ENCODE data around the gene AIRE.
A peak's percentile ranks its signal among the peaks of the same experiment; 100 is the strongest.

The AIRE gene

DNA sequence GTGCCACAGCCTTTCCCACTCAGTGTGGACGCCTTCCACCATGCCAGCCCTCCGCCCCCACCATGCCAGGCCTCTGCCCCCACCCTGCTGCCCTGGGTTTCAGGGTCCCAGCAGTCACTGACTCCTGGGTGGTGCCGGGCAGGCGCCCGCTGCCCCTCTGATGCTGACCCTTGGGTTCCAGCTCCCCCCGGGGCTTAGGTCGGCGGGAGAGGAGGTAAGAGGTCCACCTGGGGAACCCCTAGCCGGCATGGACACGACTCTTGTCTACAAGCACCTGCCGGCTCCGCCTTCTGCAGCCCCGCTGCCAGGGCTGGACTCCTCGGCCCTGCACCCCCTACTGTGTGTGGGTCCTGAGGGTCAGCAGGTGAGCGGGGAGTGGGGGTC is 7.1 kb downstream of the AIRE start:
- peaks cover 0 to 7% of the 10 kb centered on the region in 2 donors for H3K4me1 ChIP-seq (ENCODE audit: control insufficient read depth in 2 of 2, insufficient read depth in 1 of 2, low read depth in 1 of 2, low read length in 2 of 2)
- no peak overlapping the region for H2AFZ ChIP-seq (ENCODE audit: low read length)
- no peak overlapping the region for H3K4me2 ChIP-seq (ENCODE audit: insufficient read depth, low read length, poor library complexity, severe bottlenecking)
- H3K27me3 ChIP-seq (ENCODE audit: control insufficient read depth in 3 of 3, insufficient read depth in 3 of 3, low read depth in 1 of 3, low read length in 3 of 3) = peaks cover 0 to 40% (median 7%) of the 10 kb centered on the region in 3 experiments
- peak overlapping the region; percentile 30 for H2BK15ac ChIP-seq (ENCODE audit: low read length)
- no peak overlapping the region for H3K9ac ChIP-seq (ENCODE audit: low read depth, low read length, poor library complexity)
- no peaks in the 10 kb centered on the region for H3K79me1 ChIP-seq (ENCODE audit: low read depth, low read length)
- WGBS, 2 donors (ENCODE audit: extremely low coverage in 2 of 2, insufficient read length in 2 of 2, insufficient replicate concordance in 1 of 2) = no CpG with 5 or more reads among the region's 15 CpGs
- no peak overlapping the region for H2BK12ac ChIP-seq (ENCODE audit: low read length)
- peak overlapping the region; percentile 90 for H2AK5ac ChIP-seq (ENCODE audit: low read depth, low read length)
- no peak overlapping the region for H3K14ac ChIP-seq (ENCODE audit: low read length)
- peak overlapping the region; percentile 24 for H2BK5ac ChIP-seq (ENCODE audit: low read length)
- no peak overlapping the region for H4K91ac ChIP-seq (ENCODE audit: low read depth, low read length, poor library complexity)
- peak overlapping the region; percentile 76 for H3K18ac ChIP-seq (ENCODE audit: low read length)
- no peak for DNase-seq (ENCODE audit: low spot score)
- no peak overlapping the region for H2BK120ac ChIP-seq (ENCODE audit: low read depth, low read length)
- peak overlapping the region; percentile 11 for H3K4ac ChIP-seq (ENCODE audit: low read length)
- H3K27ac ChIP-seq (replicated peaks; ENCODE audit: low read length) = no peak overlapping the region
- peak overlapping the region; percentile 55 for H3K23ac ChIP-seq (ENCODE audit: low read depth, low read length, poor library complexity)
- no peaks in the 10 kb centered on the region for H3K9me3 ChIP-seq (replicated peaks in 1 of 2; ENCODE audit: control insufficient read depth in 2 of 2, insufficient read depth in 1 of 2, low read depth in 1 of 2, low read length in 2 of 2)
- H3K36me3 ChIP-seq (replicated peaks in 1 of 2; ENCODE audit: control insufficient read depth in 2 of 2, insufficient read depth in 2 of 2, low read length in 2 of 2) = no peaks in the 10 kb centered on the region
- H4K8ac ChIP-seq (ENCODE audit: low read depth, low read length) = peak overlapping the region; percentile 17
- no peak overlapping the region for H3K4me3 ChIP-seq (ENCODE audit: low read length in 2 of 2)

DNA sequence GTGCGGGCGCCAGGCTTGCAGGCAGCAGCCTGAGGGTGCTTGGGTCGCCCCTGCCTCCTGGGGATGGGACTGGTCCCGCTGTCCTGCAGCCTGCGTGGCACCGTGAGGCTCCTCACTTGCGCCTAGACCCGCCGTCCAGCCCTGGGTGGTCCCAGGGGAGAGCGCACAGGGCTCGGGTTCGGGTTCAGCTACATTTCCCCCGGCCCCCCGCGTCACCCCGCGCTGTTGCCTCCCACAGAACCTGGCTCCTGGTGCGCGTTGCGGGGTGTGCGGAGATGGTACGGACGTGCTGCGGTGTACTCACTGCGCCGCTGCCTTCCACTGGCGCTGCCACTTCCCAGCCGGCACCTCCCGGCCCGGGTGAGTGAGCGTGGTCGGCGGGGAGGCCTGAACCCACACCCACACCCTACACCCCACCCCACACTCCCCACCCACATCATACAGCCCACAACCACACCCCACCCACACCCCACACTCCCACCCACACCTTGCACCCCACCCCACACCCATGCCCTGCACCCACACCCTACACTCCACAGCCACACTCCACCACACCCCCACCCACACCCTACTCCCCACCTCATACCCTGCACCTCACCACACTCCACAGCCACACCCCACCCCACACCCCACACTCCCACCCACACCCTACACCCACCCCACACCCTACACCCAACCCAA is 8.0 kb downstream of the AIRE start:
- Histone ChIP-seq H3K4me3 (ENCODE audit: low read length in 2 of 2) (no peak overlapping the region), H2BK12ac (ENCODE audit: low read length) (no peak overlapping the region), H2AK5ac (ENCODE audit: low read depth, low read length) (peak overlapping the region; percentile 90), H4K91ac (ENCODE audit: low read depth, low read length, poor library complexity) (no peak overlapping the region), H3K23ac (ENCODE audit: low read depth, low read length, poor library complexity) (no peak overlapping the region), H3K27ac (replicated peaks; ENCODE audit: low read length) (no peak overlapping the region), H2BK5ac (ENCODE audit: low read length) (no peak overlapping the region), H3K14ac (ENCODE audit: low read length) (peak overlapping the region; percentile 98), H3K4me2 (ENCODE audit: insufficient read depth, low read length, poor library complexity, severe bottlenecking) (no peak overlapping the region), H2BK15ac (ENCODE audit: low read length) (peak overlapping the region; percentile 14), H3K4ac (ENCODE audit: low read length) (no peak overlapping the region), H3K18ac (ENCODE audit: low read length) (peak overlapping the region; percentile 57), H3K27me3 (ENCODE audit: control insufficient read depth in 3 of 3, insufficient read depth in 3 of 3, low read depth in 1 of 3, low read length in 3 of 3) (peaks cover 0 to 31% (median 5%) of the 10 kb centered on the region in 3 experiments), H3K9me3 (replicated peaks in 1 of 2; ENCODE audit: control insufficient read depth in 2 of 2, insufficient read depth in 1 of 2, low read depth in 1 of 2, low read length in 2 of 2) (peaks cover 0 to 2% of the 10 kb centered on the region in 2 donors), H3K36me3 (replicated peaks in 1 of 2; ENCODE audit: control insufficient read depth in 2 of 2, insufficient read depth in 2 of 2, low read length in 2 of 2) (no peaks in the 10 kb centered on the region), H3K9ac (ENCODE audit: low read depth, low read length, poor library complexity) (no peak overlapping the region), H2AFZ (ENCODE audit: low read length) (no peak overlapping the region), H3K4me1 (ENCODE audit: control insufficient read depth in 2 of 2, insufficient read depth in 1 of 2, low read depth in 1 of 2, low read length in 2 of 2) (peaks cover 0 to 7% of the 10 kb centered on the region in 2 donors), H3K79me1 (ENCODE audit: low read depth, low read length) (no peaks in the 10 kb centered on the region), H2BK120ac (ENCODE audit: low read depth, low read length) (no peak overlapping the region), H4K8ac (ENCODE audit: low read depth, low read length) (no peak overlapping the region)
- no CpG with 5 or more reads among the region's 33 CpGs for WGBS, 2 donors (ENCODE audit: extremely low coverage in 2 of 2, insufficient read length in 2 of 2, insufficient replicate concordance in 1 of 2)
- DNase-seq (ENCODE audit: low spot score) = no peak

DNA sequence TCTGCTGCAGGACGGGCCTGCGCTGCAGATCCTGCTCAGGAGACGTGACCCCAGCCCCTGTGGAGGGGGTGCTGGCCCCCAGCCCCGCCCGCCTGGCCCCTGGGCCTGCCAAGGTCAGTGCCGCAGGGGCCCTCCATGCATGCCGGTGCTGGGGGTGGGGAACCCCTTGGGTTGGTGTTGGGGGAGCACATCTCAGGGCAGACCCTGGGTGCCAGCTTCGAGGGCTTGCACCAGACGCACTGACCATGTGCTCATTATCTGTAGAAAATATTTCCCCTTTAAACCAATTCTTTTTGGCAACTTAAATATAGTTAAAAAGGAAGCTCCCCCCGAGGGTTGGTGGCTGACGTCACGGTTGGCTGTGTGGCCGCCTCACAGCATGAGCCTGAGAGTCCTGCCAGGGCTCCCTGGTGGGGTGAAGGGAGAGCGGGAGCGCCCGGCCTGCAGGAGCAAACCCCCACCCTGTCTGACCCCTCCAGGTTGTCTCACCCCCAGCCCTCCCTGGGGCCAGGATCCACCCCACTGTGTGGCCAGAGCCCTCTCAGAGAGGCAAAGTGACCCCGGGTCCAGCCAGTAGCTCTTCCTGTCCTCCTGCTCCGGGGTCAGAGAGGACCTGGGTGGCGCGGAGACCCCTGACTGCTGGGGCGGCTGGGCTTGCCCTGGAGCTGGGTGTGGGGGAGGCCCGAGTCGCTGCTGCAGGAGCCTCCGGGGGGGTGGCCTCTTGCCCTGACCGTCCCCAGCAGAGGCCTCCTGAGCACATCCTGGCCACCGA is 8.9 kb downstream of the AIRE start:
- Histone ChIP-seq H4K91ac (ENCODE audit: low read depth, low read length, poor library complexity) (no peak overlapping the region), H3K9me3 (replicated peaks in 1 of 2; ENCODE audit: control insufficient read depth in 2 of 2, insufficient read depth in 1 of 2, low read depth in 1 of 2, low read length in 2 of 2) (peaks cover 0 to 2% of the 10 kb centered on the region in 2 donors), H3K4me3 (ENCODE audit: low read length in 2 of 2) (no peak overlapping the region), H3K23ac (ENCODE audit: low read depth, low read length, poor library complexity) (no peak overlapping the region), H2BK5ac (ENCODE audit: low read length) (no peak overlapping the region), H2BK12ac (ENCODE audit: low read length) (no peak overlapping the region), H2AK5ac (ENCODE audit: low read depth, low read length) (peak overlapping the region; percentile 91), H3K18ac (ENCODE audit: low read length) (peak overlapping the region; percentile 11), H3K27ac (replicated peaks; ENCODE audit: low read length) (no peak overlapping the region), H3K36me3 (replicated peaks in 1 of 2; ENCODE audit: control insufficient read depth in 2 of 2, insufficient read depth in 2 of 2, low read length in 2 of 2) (no peaks in the 10 kb centered on the region), H3K9ac (ENCODE audit: low read depth, low read length, poor library complexity) (peak overlapping the region; percentile 44), H2BK15ac (ENCODE audit: low read length) (peak overlapping the region; percentile 49), H3K14ac (ENCODE audit: low read length) (no peak overlapping the region), H3K4me1 (ENCODE audit: control insufficient read depth in 2 of 2, insufficient read depth in 1 of 2, low read depth in 1 of 2, low read length in 2 of 2) (peaks cover 6 to 12% of the 10 kb centered on the region in 2 donors), H3K4me2 (ENCODE audit: insufficient read depth, low read length, poor library complexity, severe bottlenecking) (no peak overlapping the region), H4K8ac (ENCODE audit: low read depth, low read length) (no peak overlapping the region), H3K4ac (ENCODE audit: low read length) (no peak overlapping the region), H2BK120ac (ENCODE audit: low read depth, low read length) (no peak overlapping the region), H3K79me1 (ENCODE audit: low read depth, low read length) (no peaks in the 10 kb centered on the region), H3K27me3 (ENCODE audit: control insufficient read depth in 3 of 3, insufficient read depth in 3 of 3, low read depth in 1 of 3, low read length in 3 of 3) (peaks cover 0 to 23% (median 10%) of the 10 kb centered on the region in 3 experiments), H2AFZ (ENCODE audit: low read length) (no peak overlapping the region)
- DNase-seq (ENCODE audit: low spot score) = no peak
- WGBS, 2 donors (ENCODE audit: extremely low coverage in 2 of 2, insufficient read length in 2 of 2, insufficient replicate concordance in 1 of 2) = no CpG with 5 or more reads among the region's 26 CpGs

DNA sequence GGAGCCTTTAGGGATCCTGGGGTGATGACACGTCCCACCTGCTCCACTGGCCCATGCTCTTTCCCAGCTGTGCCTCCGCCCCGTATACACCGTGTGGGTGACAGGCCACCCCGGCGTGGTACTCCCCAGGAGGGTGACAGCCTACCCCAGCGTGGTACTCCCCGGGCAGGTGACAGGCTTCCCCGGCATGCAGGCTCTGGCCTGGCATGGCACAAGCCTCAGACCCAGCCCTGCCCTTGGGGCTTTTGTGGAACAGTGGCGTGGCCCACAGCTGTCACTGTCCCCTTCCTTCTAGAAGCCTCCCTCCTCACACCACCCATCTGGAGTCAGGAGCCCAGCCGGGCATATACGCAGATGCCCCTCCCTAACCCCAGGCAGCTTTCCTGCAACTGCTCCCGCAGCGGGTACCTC is 9.5 kb downstream of the AIRE start:
- Histone ChIP-seq H4K91ac (ENCODE audit: low read depth, low read length, poor library complexity) (no peak overlapping the region), H3K9me3 (replicated peaks in 1 of 2; ENCODE audit: control insufficient read depth in 2 of 2, insufficient read depth in 1 of 2, low read depth in 1 of 2, low read length in 2 of 2) (peaks cover 0 to 2% of the 10 kb centered on the region in 2 donors), H2AFZ (ENCODE audit: low read length) (peak overlapping the region; percentile 38), H4K8ac (ENCODE audit: low read depth, low read length) (no peak overlapping the region), H3K27me3 (ENCODE audit: control insufficient read depth in 3 of 3, insufficient read depth in 3 of 3, low read depth in 1 of 3, low read length in 3 of 3) (peaks cover 0 to 18% (median 10%) of the 10 kb centered on the region in 3 experiments), H2AK5ac (ENCODE audit: low read depth, low read length) (peak overlapping the region; percentile 91), H3K14ac (ENCODE audit: low read length) (peak overlapping the region; percentile 75), H3K36me3 (replicated peaks in 1 of 2; ENCODE audit: control insufficient read depth in 2 of 2, insufficient read depth in 2 of 2, low read length in 2 of 2) (no peaks in the 10 kb centered on the region), H3K9ac (ENCODE audit: low read depth, low read length, poor library complexity) (no peak overlapping the region), H3K4me1 (ENCODE audit: control insufficient read depth in 2 of 2, insufficient read depth in 1 of 2, low read depth in 1 of 2, low read length in 2 of 2) (peaks cover 6 to 12% of the 10 kb centered on the region in 2 donors), H2BK15ac (ENCODE audit: low read length) (peak overlapping the region; percentile 49), H2BK5ac (ENCODE audit: low read length) (no peak overlapping the region), H3K4ac (ENCODE audit: low read length) (no peak overlapping the region), H3K18ac (ENCODE audit: low read length) (peak overlapping the region; percentile 11), H3K4me3 (ENCODE audit: low read length in 2 of 2) (no peak overlapping the region), H3K23ac (ENCODE audit: low read depth, low read length, poor library complexity) (no peak overlapping the region), H2BK120ac (ENCODE audit: low read depth, low read length) (no peak overlapping the region), H3K4me2 (ENCODE audit: insufficient read depth, low read length, poor library complexity, severe bottlenecking) (no peak overlapping the region), H2BK12ac (ENCODE audit: low read length) (no peak overlapping the region), H3K27ac (replicated peaks; ENCODE audit: low read length) (no peak overlapping the region), H3K79me1 (ENCODE audit: low read depth, low read length) (no peaks in the 10 kb centered on the region)
- no CpG with 5 or more reads among the region's 14 CpGs for WGBS, 2 donors (ENCODE audit: extremely low coverage in 2 of 2, insufficient read length in 2 of 2, insufficient replicate concordance in 1 of 2)
- no peak for DNase-seq (ENCODE audit: low spot score)

Data from neuronal stem cell (in vitro differentiated cells).